Measurements from ENCODE around the gene SH3BP1. TPM values are rescaled to one million over a fixed set of nuclear protein-coding genes. Genes with fewer than 3 reads are reported as not detected.

SH3BP1 gene
- total and polyA plus RNA-seq, 2 donors (not counting 1 experiment from before 2014, with no cell fraction given): 2.9 to 3.1 TPM

DNA sequence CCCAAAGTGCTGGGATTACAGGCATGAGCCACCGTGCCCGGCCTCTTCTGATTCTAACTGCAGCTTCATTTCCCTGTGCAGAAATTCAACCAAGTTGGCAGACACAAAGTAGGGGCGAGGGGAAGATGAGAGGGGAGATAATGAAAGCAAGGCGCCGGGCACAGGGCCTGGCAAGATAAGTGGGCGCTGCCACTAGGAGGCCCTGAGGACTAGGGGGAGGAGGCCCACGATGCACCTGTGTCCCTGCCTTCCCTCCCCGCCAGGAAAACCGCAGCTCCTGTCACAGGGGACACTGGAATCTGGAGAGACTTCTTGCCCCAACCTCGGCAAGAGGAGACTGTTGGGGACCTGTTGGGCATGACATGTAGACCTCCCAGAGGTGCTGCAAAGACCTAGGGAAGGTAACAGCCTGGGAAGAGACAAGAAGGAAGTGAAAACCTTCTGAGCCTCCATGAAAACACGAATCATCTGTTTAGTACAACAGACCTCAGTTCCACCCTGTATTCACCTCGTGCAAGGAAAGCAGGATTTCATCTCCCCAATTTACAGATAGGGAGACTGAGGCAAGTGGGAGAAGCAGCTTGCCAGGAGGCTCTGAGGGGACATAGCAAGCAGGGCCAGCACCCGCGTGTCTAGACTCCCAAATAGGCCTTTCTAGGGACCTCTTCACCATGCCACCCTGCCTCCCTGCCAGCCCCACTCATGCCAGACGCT, 32.9 kb downstream of the SH3BP1 start:
- no peak for TF ChIP-seq EZH2 (IDR thresholded peaks at IDR 0.05; ENCODE audit: low read length, missing control alignments)
- TF ChIP-seq, protein P1, sequence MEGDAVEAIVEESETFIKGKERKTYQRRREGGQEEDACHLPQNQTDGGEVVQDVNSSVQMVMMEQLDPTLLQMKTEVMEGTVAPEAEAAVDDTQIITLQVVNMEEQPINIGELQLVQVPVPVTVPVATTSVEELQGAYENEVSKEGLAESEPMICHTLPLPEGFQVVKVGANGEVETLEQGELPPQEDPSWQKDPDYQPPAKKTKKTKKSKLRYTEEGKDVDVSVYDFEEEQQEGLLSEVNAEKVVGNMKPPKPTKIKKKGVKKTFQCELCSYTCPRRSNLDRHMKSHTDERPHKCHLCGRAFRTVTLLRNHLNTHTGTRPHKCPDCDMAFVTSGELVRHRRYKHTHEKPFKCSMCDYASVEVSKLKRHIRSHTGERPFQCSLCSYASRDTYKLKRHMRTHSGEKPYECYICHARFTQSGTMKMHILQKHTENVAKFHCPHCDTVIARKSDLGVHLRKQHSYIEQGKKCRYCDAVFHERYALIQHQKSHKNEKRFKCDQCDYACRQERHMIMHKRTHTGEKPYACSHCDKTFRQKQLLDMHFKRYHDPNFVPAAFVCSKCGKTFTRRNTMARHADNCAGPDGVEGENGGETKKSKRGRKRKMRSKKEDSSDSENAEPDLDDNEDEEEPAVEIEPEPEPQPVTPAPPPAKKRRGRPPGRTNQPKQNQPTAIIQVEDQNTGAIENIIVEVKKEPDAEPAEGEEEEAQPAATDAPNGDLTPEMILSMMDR (conservative IDR thresholded peaks at IDR 0.05 in 1 of 2, IDR thresholded peaks at IDR 0.05 in 1 of 2; ENCODE audit: low read depth in 1 of 2, low read length in 2 of 2): no peak
- Histone ChIP-seq H3K4me3 (replicated peaks in 1 of 4; ENCODE audit: control extremely low read depth in 1 of 4, insufficient read depth in 1 of 4, low read depth in 3 of 4, low read length in 4 of 4) (no peak overlapping the region), H3K9me3 (ENCODE audit: control insufficient read depth, insufficient read depth, low read depth, low read length) (no peaks in the 10 kb centered on the region), H4K20me1 (ENCODE audit: control insufficient read depth, extremely low read depth, insufficient read depth, low read length) (no peaks in the 10 kb centered on the region), H3K79me2 (ENCODE audit: control insufficient read depth, insufficient read depth, low read length) (peaks cover 17% of the 10 kb centered on the region), H3K36me3 (ENCODE audit: control insufficient read depth, insufficient read depth, low read length) (peaks cover 3% of the 10 kb centered on the region), H3K27me3 (ENCODE audit: control insufficient read depth, insufficient read depth, low read length) (no peaks in the 10 kb centered on the region), H2AFZ (ENCODE audit: low read length) (no peak overlapping the region), H3K9ac (ENCODE audit: insufficient read depth, low read length) (no peak overlapping the region), H3K4me1 (ENCODE audit: control insufficient read depth, extremely low read depth, insufficient read depth, low read length) (peaks cover 2% of the 10 kb centered on the region), H3K27ac (ENCODE audit: insufficient read depth, low read length) (no peak overlapping the region), H3K4me2 (ENCODE audit: extremely low read depth, insufficient read depth, low read length) (no peak overlapping the region)
- no peak for DNase-seq (ENCODE audit: low read depth in 2 of 2)

DNA sequence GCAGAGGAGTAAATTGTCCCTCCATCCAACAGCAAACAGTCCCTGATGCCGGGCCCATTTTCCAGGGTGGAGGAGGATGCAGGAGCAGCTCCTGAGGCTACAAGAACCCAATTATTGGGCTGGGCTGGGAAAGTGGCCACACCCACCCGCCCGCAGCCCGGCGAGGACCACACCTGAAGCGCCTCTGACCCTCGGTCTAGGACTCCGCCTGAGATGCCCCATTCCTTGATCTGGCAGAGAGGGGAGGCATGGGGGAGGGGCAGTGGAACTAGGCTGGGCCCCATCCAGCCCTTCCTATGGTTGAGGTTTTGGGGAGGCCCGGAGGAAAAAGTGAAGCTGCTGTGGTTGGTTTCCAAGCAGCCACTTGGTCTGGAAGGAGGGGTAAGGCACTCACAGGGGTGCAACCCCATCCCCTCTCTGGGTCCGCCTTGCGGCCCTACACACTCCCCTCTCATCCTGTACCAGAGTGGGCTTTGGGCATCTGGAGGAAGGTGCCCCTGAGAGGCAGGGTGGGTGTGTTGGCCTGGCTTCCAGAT, 33.5 kb downstream of the SH3BP1 start:
- no peaks in the 10 kb centered on the region for H3K27me3 ChIP-seq (ENCODE audit: control insufficient read depth, insufficient read depth, low read length)
- H3K4me3 ChIP-seq (replicated peaks in 1 of 4; ENCODE audit: control extremely low read depth in 1 of 4, insufficient read depth in 1 of 4, low read depth in 3 of 4, low read length in 4 of 4): no peak overlapping the region
- no peak overlapping the region for H2AFZ ChIP-seq (ENCODE audit: low read length)
- no peak for DNase-seq (ENCODE audit: low read depth in 2 of 2)
- H3K9ac ChIP-seq (ENCODE audit: insufficient read depth, low read length): no peak overlapping the region
- no peak overlapping the region for H3K4me2 ChIP-seq (ENCODE audit: extremely low read depth, insufficient read depth, low read length)
- no peaks in the 10 kb centered on the region for H3K9me3 ChIP-seq (ENCODE audit: control insufficient read depth, insufficient read depth, low read depth, low read length)
- H3K27ac ChIP-seq (ENCODE audit: insufficient read depth, low read length): no peak overlapping the region
- H4K20me1 ChIP-seq (ENCODE audit: control insufficient read depth, extremely low read depth, insufficient read depth, low read length): no peaks in the 10 kb centered on the region
- TF ChIP-seq EZH2 (IDR thresholded peaks at IDR 0.05; ENCODE audit: low read length, missing control alignments): no peak
- TF ChIP-seq, protein P1 (conservative IDR thresholded peaks at IDR 0.05 in 1 of 2, IDR thresholded peaks at IDR 0.05 in 1 of 2; ENCODE audit: low read depth in 1 of 2, low read length in 2 of 2): no peak
- H3K36me3 ChIP-seq (ENCODE audit: control insufficient read depth, insufficient read depth, low read length): peaks cover 5% of the 10 kb centered on the region
- H3K79me2 ChIP-seq (ENCODE audit: control insufficient read depth, insufficient read depth, low read length): peaks cover 23% of the 10 kb centered on the region
- peaks cover 2% of the 10 kb centered on the region for H3K4me1 ChIP-seq (ENCODE audit: control insufficient read depth, extremely low read depth, insufficient read depth, low read length)

- Histone ChIP-seq H3K27ac (ENCODE audit: insufficient read depth, low read length) (peak overlapping the region; percentile 52), H3K36me3 (ENCODE audit: control insufficient read depth, insufficient read depth, low read length) (peaks cover 11% of the 10 kb centered on the region), H3K79me2 (ENCODE audit: control insufficient read depth, insufficient read depth, low read length) (peaks cover 29% of the 10 kb centered on the region), H3K4me2 (ENCODE audit: extremely low read depth, insufficient read depth, low read length) (no peak overlapping the region), H3K4me3 (replicated peaks in 1 of 4; ENCODE audit: control extremely low read depth in 1 of 4, insufficient read depth in 1 of 4, low read depth in 3 of 4, low read length in 4 of 4) (no peak overlapping the region), H4K20me1 (ENCODE audit: control insufficient read depth, extremely low read depth, insufficient read depth, low read length) (peaks cover 2% of the 10 kb centered on the region), H3K4me1 (ENCODE audit: control insufficient read depth, extremely low read depth, insufficient read depth, low read length) (peaks cover 5% of the 10 kb centered on the region), H3K27me3 (ENCODE audit: control insufficient read depth, insufficient read depth, low read length) (no peaks in the 10 kb centered on the region), H3K9ac (ENCODE audit: insufficient read depth, low read length) (no peak overlapping the region), H3K9me3 (ENCODE audit: control insufficient read depth, insufficient read depth, low read depth, low read length) (no peaks in the 10 kb centered on the region), H2AFZ (ENCODE audit: low read length) (no peak overlapping the region)
- no peak for DNase-seq (ENCODE audit: low read depth in 2 of 2)
- TF ChIP-seq, protein P1 (conservative IDR thresholded peaks at IDR 0.05 in 1 of 2, IDR thresholded peaks at IDR 0.05 in 1 of 2; ENCODE audit: low read depth in 1 of 2, low read length in 2 of 2): no peak
- no peak for TF ChIP-seq EZH2 (IDR thresholded peaks at IDR 0.05; ENCODE audit: low read length, missing control alignments)
Observed at GRCh38 chr22:37674248-37674647, 34.8 kb downstream of the SH3BP1 start.
